ENCODE data around the gene RHOA.
"Not testable (repeated sequence)": the region's sequence is repeated elsewhere in the genome, so short reads cannot be mapped to it uniquely, and the experiment has no call there.

Gene RHOA

DNA sequence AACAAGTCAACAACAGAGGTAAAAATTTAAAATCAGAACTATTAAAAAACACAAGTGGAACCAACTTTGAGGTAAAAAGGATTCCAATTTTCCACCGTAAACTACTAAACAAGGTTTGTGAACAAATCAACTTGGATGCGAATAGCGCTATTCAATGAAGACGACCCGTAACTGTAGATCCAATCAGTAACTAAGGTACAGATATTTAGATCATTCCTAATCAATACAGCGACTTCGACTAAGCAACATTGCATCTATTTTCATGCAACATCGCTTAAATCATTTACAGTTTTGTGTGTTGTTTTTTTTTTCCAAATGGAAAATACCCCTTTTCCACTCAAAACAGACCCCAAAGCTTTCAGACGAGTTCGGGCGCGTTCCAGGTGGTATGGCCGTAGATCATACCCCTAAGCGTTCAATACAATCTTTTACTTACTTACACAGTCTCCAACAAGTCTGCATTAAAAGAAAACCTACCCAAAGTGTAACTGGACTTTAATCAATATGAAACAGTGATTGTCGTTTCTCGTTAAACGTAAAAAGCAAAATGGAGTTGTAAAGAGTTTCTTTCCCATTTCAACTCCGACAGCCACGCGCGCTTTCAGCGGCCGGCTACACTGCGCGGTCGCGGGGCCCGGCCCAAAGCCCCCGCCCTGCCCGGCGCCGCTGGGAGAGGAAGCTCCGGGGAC, 786 bp downstream of the RHOA start:
- DNase-seq = no peak

DNA sequence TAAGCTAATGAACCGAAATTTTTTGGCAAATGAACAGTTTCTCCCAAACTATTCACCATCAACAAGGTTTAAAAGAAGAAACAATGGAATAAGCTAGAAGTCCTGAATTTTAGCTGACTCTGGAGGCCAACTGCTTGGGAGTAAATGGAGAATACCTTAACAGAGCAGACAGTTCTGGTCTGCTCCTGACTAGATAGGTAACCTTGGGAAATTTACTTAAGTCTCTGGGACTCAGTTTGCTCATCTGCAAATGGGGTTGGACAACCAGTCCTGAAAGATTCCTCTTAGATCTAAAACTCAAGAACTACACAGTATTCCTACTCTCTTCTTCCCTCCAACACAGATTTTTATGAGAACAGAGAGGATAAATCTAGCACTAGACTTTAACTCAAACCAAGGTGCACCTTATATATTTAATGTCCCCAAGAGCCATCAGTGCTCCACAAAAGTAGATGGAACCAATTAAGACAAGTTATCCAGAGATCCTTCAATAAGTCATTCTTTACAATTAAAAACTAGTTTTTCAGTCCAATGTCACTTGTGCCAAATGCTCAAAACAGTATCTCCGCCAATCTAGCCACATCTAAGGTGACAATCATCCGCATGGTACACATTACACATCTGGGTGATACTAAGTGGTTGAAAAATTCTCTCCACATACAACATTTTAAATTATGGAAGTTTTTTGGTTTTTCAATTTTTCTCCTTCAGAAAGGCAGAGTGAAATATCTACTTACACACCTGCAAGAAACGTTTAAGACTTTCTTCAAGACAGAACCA, 1.5 kb downstream of the RHOA start:
- no peak for DNase-seq

DNA sequence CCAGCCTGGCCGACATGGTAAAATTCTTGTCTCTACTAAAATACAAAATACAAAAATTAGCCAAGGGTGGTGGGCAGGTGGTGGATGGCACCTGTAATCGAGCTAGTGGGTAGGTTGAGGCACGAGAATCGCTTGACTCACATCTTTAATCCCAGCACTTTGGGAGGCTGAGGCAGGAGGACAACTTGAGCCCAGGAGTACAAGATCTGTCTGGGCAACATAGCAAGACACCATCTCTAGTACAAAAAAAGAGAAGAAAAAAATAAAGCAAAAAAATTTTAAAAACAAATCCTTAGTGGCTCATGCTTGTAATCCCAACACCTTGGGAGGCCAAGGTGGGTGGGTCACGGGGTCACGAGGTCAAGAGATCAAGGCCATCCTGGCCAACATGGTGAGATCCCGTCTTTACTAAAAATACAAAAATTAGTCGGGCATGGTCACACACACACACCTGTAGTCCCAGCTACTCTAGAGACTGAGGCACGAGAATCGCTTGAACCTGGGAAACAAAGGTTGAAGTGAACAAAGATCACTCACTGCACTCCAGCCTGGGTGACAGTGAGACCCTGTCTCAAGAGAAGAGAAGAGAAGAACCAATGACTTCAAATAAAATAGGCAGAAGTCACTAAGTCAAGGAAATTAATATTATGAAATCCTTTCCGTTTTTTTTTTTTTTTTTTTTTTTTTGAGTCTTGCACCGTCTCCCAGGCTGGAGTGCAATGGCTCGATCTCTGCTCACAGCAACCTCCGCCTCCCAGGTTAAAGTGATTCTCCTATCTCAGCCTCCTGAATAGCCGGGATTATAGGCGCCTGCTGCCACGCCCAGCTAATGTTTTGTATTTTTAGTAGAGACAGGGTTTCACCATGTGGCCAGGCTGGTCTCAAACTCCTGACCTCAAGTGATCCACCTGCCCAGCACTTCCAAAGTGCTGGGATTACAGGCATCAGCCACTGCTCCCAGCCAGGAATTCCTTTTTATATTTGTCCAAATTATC, 4.9 kb downstream of the RHOA start:
- no peak for DNase-seq

DNA sequence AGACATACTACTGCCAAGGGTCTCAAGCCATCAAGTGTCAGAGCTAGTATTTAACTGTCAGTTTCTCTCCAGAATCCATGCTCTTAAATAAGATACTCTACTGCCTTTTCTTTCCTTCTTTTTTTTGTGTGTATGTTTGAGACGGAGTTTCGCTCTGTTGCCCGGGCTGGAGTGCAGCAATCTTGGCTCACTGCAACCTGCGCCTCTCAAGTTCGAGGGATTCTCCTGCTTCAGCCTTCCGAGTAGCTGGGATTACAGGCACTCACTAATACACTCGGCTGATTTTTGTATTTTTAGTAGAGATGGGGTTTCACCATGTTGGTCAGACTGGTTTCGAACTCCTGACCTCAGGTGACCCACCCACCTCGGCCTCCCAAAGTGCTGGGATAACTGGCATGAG, 6.2 kb downstream of the RHOA start:
- not testable (repeated sequence) for DNase-seq

DNA sequence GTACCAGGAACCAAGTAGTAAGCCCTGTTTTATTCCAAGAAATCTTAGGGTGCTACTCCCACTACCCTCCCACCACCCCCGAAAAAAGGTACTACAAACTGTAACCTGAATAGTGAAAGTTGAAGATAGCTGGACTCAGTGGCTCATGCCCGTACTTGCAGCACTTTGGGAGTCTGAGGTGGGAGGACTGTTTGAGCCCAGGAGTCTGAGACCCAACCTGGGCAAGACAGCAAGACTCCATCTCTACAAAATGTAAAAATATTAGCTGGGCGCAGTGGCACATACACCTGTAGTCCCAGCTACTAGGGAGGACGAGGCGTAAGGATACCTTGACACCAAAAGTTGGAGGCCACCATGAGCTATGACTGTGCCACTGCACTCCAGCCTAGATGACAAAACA, 7.9 kb downstream of the RHOA start:
- no peak for DNase-seq

DNA sequence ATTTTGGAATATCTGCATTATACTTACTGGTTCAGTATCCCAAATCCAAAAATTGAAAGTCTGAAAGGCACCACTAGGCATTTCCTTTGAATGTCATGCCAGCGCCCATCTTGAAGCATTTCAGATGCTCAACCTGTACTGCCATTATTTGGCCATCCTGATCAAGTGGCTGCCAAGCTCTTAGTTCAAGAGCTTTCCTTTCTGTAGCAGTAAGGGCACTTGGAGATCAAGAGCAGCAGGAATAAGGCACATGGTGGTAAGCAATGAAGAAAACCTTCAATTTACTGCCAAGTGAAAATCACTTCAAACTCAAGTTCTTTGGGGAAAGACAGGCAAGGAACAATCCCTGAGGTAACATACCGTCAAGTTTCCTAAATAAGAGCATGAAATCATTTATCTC, 10.0 kb downstream of the RHOA start:
- no peak for DNase-seq

DNA sequence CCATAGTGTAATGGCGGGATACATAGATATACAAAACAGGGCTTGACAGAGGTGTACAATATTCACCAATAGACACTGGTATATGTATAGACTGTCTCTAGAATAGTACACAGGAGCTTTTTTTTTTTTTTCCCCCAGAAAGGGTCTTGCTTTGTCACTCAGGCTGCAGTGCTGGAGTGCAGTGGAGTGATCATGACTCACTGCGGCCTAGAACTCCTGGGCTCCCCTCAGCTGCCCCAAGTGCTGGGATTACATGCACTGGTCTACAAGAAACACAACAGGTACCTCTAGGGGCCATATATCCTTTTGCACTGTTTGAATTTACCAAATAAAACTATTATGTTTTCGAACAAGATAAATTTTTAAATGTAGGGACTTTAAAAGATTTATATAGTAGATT, 12.3 kb downstream of the RHOA start:
- DNase-seq = no peak

DNA sequence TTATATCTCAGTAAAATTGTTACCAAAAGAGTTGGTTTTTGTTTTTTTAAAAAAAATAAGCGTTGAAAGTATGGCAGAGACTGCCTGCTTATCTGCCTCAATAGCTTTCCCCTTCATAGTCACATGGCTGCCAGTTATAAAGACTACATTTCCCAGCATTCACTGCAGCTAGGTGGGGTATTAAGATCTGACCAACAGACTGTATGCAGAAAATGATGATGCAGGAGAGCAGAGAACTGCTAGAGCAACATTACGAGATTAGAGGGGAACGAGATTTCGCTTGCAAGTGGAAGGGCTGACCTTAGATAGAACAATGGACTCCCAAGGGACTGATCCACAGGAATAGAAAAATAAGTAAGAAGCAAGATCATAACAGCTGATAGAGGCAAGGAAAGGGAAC, 14.3 kb downstream of the RHOA start:
- no peak for DNase-seq

DNA sequence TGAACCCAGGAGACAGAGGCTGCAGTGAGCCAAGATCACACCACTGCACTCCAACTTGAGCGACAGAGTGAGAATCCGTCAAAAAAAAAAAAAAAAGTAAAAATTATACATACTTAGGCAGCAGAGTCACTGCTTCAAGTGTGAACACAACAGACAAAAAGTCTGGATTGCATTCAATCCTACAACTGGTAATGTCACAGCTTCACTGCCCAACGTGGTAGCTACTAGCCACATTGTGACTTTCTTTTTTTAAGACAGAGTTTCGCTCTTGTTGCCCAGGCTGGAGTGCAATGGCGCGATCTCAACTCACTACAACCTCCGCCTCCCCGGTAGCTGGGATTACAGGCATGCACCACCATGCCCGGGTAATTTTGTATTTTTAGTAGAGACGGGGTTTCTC, 20.5 kb downstream of the RHOA start:
- not testable (repeated sequence) for DNase-seq

DNA sequence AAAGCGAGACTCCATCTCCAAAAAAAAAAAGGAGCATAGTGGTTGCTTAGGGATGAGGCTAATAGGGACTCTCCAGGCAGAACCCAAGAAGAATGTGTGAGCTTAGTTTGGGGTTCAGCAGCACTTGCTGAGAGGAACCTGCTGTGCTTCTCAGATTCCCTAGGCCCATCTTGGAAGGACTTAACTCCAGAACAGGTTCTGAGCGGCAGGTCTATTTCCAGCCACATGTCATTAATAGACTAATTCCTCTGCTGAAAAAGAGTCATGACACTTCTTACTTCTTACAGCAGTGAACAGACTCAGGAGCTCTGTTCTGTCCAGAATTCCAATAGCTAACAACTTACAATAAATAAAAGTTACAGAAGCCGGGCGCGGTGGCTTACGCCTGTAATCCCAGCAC, 22.5 kb downstream of the RHOA start:
- no peak for DNase-seq

DNA sequence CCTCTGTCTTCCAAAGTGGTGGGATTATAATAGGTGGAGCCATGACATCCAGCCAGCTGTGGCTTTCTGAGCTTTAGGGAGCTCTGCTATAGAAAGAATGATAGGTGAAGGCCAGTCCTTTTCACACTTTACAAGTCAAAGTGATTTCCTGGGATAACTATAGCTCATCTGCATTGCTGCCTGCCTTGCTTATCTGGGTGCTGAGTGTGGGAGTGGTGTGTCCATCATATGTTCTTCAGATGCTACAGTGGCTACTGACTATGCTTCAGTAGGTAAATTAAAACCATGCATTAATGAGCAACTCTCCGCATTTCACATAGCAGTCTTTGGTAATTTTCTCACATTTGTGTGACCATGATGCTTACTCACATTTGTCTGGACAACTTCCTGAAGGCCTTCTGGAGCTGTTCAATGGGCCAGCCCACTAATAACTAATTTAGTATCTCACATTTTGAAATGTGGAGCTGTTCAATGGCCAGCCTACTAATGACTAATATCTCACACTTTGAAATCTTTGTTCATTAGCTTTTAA, 23.4 kb downstream of the RHOA start:
- no peak for DNase-seq

DNA sequence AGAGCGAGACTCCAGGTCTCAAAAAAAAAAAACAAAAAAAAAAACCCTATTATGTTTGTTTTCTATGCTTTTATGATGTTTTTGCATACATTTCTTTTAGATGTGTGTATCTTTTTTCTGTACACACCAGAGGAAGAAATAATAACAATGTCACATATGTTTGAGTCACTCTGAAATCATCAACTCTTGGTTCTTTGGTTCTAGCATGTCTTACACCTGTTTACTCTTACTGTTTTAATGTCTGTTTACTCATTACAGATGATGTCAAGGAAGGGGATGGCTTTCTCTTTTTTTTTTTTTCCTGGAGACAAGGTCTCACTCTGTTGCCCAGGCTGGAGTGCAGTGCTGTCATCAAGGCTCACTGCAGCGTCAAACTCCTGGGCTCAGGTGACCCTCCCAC, 24.1 kb downstream of the RHOA start:
- no peak for DNase-seq

DNA sequence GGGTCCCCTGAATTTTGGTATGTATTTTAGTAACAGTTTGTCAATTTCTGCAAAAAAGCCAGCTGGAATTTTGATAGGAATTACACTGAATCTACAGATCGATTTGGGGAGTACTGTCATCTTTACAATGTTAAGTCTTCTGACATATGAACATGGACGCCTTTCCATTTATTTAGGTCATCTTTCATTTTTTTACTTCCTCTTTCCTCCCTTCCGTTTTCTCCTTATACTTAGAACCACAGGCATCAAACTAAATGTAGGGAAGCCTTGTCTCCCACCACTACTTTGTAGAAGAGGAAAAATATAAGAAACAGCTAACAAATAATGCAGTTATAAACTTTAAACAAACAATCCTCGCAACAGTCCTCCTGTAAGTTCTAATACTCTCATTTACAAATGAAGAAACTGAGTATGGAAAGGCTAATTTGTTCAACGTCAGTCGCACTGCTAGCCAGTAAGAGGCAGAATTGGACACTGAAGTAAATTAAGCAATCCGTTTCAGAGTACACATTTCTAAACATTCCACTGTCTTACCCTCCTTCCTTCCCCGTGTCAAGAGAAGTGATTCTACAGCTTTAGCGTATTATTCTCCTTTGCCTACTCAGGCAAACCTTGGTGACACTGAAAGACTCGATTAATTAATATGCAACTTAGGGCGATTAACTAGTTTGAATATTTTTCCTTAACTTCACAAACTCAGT, 25.6 kb downstream of the RHOA start:
- DNase-seq = no peak

DNA sequence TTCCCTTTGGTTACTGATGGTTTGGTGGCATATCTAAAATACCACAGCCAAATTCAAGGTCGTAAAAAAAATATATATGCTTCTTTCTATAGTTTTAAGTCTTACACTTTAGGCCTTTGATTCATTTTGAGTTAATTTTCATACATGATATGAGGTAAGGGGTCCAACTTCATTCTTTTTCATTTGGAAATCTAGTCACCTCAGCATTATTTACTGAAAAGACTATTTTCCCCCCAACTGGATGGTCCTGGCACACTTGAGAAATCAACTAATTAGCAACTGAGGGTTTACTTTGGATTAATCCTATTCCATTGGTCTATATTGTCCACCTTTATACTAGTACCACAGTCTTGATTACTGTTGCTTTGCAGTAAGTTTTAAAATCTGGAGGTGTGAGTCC, 26.2 kb downstream of the RHOA start:
- DNase-seq = no peak

DNA sequence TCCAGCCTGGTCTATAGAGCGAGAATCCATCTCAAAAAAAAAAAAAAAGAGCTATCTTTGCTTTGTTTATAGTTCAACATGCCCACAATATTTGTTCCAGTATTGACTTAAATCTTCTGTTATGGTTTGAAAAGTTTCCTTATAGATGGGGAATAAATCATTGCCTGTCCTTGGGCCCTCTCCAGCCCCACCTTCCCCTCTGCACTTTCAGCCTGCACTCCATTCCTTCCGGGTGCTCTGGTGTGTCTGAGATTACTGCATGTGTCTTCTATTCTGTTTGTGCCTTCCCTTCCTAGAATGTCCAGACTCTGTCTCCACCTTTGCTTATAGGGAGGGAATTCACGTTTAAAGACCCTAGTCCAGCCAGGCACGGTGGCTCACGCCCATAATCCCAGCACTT, 28.4 kb downstream of the RHOA start:
- no peak for DNase-seq

DNA sequence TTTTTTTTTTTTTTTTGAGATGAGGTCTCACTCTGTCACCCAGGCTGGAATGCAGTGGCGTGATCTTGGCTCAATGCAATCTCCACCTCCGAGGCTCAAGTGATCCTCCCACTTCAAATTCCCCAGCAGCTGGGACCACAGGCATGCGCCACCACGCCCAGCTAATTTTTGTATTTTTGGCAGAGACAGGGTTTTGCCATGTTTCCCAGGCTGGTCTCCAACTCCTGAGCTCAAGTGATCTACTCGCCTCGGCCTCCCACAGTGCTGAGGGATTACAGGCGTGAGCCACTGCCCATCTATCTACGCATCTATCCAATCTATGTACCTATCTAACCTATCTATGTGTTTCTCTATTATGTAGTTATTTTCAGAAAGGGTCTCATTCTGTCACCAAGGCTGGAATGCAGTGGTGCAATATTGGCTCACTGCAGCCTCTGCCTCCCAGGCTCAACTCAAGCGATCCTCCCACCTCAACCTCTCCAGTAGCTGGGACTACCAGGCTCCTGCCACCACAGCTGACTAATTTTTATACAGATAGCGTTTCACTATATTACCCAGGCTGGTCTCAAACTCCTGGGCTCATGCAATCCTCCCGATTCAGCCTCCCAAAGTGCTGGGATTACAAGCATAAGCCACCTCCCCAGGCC, 33.4 kb downstream of the RHOA start:
- no peak for DNase-seq

DNA sequence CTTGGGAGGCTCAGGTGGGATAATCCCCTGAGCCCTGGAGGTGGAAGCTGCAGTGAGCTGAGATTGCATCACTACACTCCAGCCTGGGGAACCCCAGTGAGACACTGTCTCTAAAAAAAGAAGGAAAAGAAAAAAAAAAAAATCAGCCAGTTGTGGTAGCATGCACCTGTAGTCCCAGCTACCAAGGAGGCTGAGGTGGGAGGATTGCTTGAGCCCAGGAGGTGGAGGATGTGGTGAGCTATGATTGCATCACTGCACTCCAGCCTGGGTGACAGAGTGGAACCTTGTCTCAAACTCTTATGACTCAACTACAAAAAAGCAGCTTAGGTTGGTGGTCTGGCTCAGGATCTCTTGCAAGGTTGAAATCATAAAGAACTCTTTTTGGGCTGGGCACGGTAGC, 34.3 kb downstream of the RHOA start:
- no peak for DNase-seq

DNA sequence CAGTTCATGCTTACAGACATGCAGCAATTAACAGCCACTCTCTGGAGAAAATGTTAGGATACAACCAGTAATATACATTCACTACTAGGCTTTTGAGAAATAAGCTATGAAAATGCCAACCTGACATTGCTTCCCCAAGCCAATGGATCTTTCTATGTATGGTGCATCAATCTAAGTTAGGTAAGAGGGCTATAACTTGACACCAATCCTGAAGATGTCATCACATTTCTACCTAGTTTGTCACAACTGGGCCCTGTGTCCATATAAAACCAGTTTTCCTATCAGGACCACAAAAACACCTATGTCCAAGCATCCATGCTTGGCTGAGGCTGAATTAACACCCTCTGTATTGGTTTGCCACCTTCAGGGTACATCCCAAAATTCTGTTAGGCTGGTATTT, 39.8 kb downstream of the RHOA start:
- no peak for DNase-seq

DNA sequence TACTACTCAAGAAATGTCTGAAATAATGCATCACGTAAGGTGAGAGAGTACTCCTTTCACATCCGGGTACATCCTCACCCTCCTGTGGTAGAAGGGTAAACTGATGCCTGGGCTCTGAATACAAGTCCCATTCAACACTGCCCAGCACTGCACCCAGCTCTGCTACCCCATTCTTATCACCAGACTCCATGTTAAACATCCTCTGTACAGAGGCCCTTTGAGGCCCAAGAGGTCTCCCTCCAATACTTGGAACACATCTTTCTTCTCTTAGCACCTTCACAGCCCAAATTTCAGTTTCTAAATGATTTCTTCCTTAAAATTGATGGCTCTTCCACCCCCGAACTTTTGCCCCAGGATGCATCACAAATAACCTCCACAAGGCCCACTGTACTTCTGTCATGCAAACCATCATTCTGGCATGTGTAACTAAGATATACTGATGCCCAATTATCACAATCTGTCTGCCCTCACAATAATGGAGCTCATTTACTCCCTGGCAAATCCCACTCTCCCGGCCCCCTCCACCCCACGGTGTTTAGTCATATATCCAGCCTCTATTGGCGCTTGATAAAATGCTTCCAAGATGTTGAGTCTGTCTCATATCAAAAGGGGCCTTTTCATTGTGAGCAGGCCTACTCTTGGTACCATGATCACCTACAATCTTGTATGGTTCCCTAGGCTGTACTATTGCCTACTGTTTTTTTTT, 41.0 kb downstream of the RHOA start:
- no peak for DNase-seq

DNA sequence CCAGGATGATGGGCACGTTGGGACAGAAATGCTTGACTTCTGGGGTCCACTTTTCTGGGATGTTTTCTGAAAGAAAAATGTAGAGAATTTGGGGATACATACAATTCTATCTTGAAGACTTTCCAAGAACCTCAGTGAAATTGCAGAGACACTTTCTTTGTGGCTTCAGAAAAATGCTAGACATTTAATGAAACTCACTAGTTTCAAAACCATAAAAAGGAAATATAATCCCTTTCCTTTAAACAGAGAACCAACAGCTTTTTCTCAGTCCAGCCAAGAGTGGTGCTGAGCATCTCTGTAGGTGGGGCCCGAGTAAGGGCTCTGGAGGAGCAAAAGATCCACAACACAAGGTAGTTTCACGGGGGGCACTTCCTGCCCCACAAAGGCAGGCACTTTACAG, 49.2 kb downstream of the RHOA start:
- no peak for DNase-seq

DNA sequence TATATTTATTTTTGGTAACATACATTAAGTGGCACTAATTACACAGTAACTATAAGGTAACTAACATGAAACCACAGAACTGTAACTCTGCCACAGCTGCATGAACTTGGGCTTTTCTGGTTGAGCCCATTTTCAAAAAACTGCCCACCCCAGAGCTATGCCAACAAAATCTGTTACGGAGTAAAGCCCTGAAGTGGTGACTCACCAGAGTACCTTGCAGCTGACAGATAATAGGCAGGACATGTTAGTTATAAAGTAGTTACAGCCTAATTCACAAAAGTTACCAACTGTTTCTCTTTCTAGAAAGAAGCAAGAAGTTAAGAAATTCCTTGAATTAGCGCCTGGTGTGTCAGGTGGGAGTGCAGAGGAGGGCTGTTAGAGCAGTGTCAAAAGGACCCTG, 52.2 kb downstream of the RHOA start:
- no peak for DNase-seq

DNA sequence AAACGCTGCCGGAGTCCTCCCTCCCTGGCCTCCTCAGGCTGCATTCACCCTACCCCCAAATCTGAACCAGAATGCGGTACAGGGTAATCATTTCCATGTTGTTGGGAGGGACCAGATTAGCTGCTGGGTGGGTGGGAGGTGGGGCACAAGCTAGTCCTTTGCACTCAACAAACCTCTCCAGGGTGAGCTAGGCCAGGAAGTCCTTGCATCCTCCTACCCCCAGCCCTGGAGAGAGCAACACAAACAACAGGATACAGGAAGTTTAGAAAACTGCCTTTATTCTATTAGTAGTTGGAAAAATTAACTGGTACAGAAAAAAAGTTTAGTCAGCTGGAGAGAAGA, 52.9 kb downstream of the RHOA start:
- no peak for DNase-seq
